ENCODE results near the gene THEM4.

DNA sequence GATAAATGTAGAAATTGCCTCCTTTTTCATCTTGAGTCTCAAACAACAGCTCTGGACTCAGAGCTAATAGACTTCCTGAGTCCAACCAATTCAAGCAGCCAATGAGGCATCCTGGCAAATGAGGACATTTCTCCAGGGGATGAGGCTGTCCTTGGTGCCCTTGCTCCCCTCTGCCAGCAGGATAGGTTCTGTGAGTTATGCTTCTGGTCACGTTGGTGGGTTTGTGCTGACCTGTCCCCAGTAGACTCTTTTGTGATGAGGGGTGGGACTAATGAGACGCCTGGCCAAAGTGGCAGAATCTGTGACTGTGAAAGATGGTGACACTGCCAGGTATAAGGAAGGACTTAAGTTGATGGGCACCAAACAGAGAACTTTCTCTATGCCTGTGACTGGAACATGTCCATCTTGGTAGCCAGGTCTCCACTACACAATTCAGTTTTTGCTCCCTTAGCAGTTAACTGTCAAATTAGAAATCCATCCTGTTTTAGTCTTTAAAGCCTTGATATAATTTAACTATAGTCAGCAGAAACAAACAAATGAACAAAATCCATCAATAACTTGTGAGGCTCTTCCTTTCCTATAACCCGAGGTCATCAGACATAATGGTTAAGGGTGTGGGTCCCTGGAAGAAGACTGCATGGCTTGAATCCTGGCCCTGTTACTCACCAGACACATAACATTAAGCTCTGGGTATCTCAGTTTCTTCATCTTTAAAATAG lies 35.7 kb upstream of the THEM4 start:
- TF ChIP-seq, protein P1, sequence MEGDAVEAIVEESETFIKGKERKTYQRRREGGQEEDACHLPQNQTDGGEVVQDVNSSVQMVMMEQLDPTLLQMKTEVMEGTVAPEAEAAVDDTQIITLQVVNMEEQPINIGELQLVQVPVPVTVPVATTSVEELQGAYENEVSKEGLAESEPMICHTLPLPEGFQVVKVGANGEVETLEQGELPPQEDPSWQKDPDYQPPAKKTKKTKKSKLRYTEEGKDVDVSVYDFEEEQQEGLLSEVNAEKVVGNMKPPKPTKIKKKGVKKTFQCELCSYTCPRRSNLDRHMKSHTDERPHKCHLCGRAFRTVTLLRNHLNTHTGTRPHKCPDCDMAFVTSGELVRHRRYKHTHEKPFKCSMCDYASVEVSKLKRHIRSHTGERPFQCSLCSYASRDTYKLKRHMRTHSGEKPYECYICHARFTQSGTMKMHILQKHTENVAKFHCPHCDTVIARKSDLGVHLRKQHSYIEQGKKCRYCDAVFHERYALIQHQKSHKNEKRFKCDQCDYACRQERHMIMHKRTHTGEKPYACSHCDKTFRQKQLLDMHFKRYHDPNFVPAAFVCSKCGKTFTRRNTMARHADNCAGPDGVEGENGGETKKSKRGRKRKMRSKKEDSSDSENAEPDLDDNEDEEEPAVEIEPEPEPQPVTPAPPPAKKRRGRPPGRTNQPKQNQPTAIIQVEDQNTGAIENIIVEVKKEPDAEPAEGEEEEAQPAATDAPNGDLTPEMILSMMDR (conservative IDR thresholded peaks at IDR 0.05; ENCODE audit: low read length): no peak
- TF ChIP-seq EZH2phosphoT487 (IDR thresholded peaks at IDR 0.05; ENCODE audit: borderline replicate concordance, low read depth, low read length): no peak
